GM23338 (cell line): ENCODE results near the gene MRPS26. TPM values are rescaled to one million over a fixed set of nuclear protein-coding genes. Genes with fewer than 3 reads are reported as not detected.
"Not testable (repeated sequence)": the region's sequence is repeated elsewhere in the genome, so short reads cannot be mapped to it uniquely, and the experiment has no call there.

ENCODE experiments used
- ATAC-seq: fragments of 200-7000 bp; cut with Tn5 transposase; 3 replicates; pipeline ENCODE4 v1.9.1; 2020
- DNase-seq: peaks from one replicate; pipeline ENCODE4 v3.0.0-alpha.2; 2015; ENCODE audit warnings: low spot score
- H2AFZ ChIP-seq: fragments of 200-600 bp; sonication (generic); 2 replicates; pipeline ENCODE4 v1.8.0; 2016; ENCODE audit warnings: antibody characterized with exemption, mild to moderate bottlenecking, moderate library complexity
- H3F3A ChIP-seq: fragments of 200-600 bp; sonication (generic); replicated peaks from 2 replicates; pipeline ENCODE4 v1.8.0; 2017; ENCODE audit warnings: antibody characterized with exemption, mixed run types, low read depth
- H3K27ac ChIP-seq: fragments of 200-600 bp; sonication (generic); 2 replicates; pipeline ENCODE4 v1.6.1; 2016; ENCODE audit warnings: low read depth
- H3K27me3 ChIP-seq: fragments of 200-600 bp; sonication (generic); 2 replicates; pipeline ENCODE4 v1.8.0; 2016; ENCODE audit warnings: mild to moderate bottlenecking, mixed run types, moderate library complexity; ENCODE audit not compliant: insufficient read depth
- H3K36me3 ChIP-seq: fragments of 200-600 bp; sonication (generic); 2 replicates; pipeline ENCODE4 v1.8.0; 2016; ENCODE audit warnings: mild to moderate bottlenecking; ENCODE audit not compliant: insufficient read depth
- H3K4me1 ChIP-seq: fragments of 200-600 bp; sonication (generic); 2 replicates; pipeline ENCODE4 v1.8.0; 2016; ENCODE audit warnings: mild to moderate bottlenecking, moderate library complexity; ENCODE audit not compliant: insufficient read depth
- H3K4me2 ChIP-seq: fragments of 200-600 bp; sonication (generic); 2 replicates; pipeline ENCODE4 v1.7.1; 2017; ENCODE audit warnings: mixed run types
- H3K4me3 ChIP-seq: fragments of 200-600 bp; sonication (generic); 2 replicates; pipeline ENCODE4 v1.6.1; 2016; ENCODE audit warnings: mixed run types
- H3K79me2 ChIP-seq: fragments of 200-600 bp; sonication (generic); replicated peaks from 2 replicates; pipeline ENCODE4 v1.8.0; 2017; ENCODE audit warnings: mild to moderate bottlenecking; ENCODE audit not compliant: insufficient read depth
- H3K9me2 ChIP-seq: fragments of 200-600 bp; sonication (generic); 2 replicates; pipeline ENCODE4 v1.8.0; 2017; ENCODE audit not compliant: insufficient read depth
- H4K20me1 ChIP-seq: fragments of 200-600 bp; sonication (generic); replicated peaks from 2 replicates; pipeline ENCODE4 v1.8.0; 2017; ENCODE audit warnings: mild to moderate bottlenecking; ENCODE audit not compliant: insufficient read depth
- H3K27ac Mint-ChIP-seq: 2 replicates; pipeline ENCODE4 v1.8.0; 2020; ENCODE audit warnings: inconsistent platforms, mild to moderate bottlenecking, moderate library complexity, mixed read lengths
- H3K27me3 Mint-ChIP-seq: 3 replicates; pipeline ENCODE4 v1.8.0; 2022; ENCODE audit warnings: low read depth, mild to moderate bottlenecking, moderate library complexity, mixed read lengths, inconsistent platforms; ENCODE audit not compliant: insufficient read depth, poor library complexity
- H3K36me3 Mint-ChIP-seq: 3 replicates; pipeline ENCODE4 v1.8.0; 2021; ENCODE audit warnings: low read depth, mild to moderate bottlenecking, inconsistent platforms, moderate library complexity, mixed read lengths
- H3K4me1 Mint-ChIP-seq: 3 replicates; pipeline ENCODE4 v1.8.0; 2020; ENCODE audit warnings: mild to moderate bottlenecking, inconsistent platforms, mixed read lengths
- H3K4me3 Mint-ChIP-seq: 3 replicates; pipeline ENCODE4 v1.8.0; 2021; ENCODE audit warnings: moderate library complexity, mild to moderate bottlenecking, inconsistent platforms, mixed read lengths
- H3K9me3 Mint-ChIP-seq: 3 replicates; pipeline ENCODE4 v1.8.0; 2020; ENCODE audit warnings: moderate library complexity, mild to moderate bottlenecking, inconsistent platforms, mixed read lengths
- EZH2 ChIP-seq: fragments of 200-600 bp; sonication (generic); IDR thresholded peaks from one replicate; pipeline ENCODE4 v1.8.0; 2017; ENCODE audit warnings: antibody characterized with exemption, mild to moderate bottlenecking, low read depth; ENCODE audit not compliant: unreplicated experiment
- EZH2phosphoT487 ChIP-seq: fragments of 200-600 bp; sonication (generic); IDR thresholded peaks from one replicate; pipeline ENCODE4 v1.8.1; 2018; ENCODE audit warnings: antibody characterized with exemption; ENCODE audit not compliant: unreplicated experiment
- JUNB ChIP-seq: IDR thresholded peaks from one replicate; pipeline ENCODE4 v1.6.1; 2016; ENCODE audit warnings: antibody characterized with exemption; ENCODE audit not compliant: unreplicated experiment
- NANOG ChIP-seq: IDR thresholded peaks from 2 replicates; pipeline ENCODE4 v1.6.1; 2016; ENCODE audit warnings: antibody characterized with exemption, borderline replicate concordance
- POLR2AphosphoS5 ChIP-seq: IDR thresholded peaks from 2 replicates; pipeline ENCODE4 v1.6.1; 2016; ENCODE audit warnings: antibody characterized with exemption, low read depth
- ZNF331 ChIP-seq: fragments of 250-450 bp; sonication (Bioruptor Pico); IDR thresholded peaks from 2 replicates; pipeline ENCODE4 v1.5.0; 2020; ENCODE audit warnings: low read depth, mild to moderate bottlenecking, moderate library complexity
- polyA plus RNA-seq: library from polyadenylated mRNA; unstranded; fragments of >200 nt; fragmentation: Nextera tagmentation; extraction: Ambion mirVana; gene quantifications from 2 replicates; pipeline ENCODE4 v1.2.1, GENCODE V29; 2016
- total RNA-seq: library from RNA; depleted of rRNA; stranded (reverse); fragments of >200 nt; shearing (Covaris generic); gene quantifications from 2 replicates; pipeline ENCODE4 v1.2.3, GENCODE V29; 2014
- TF ChIP-seq, protein P1 (sequence below): fragments of 250-450 bp; sonication (Bioruptor Pico); IDR thresholded peaks from 2 replicates; pipeline ENCODE4 v1.5.0; 2020; ENCODE audit warnings: mild to moderate bottlenecking, moderate library complexity
- TF ChIP-seq, protein P2 (sequence below): IDR thresholded peaks from 2 replicates; pipeline ENCODE4 v1.6.1; 2016; ENCODE audit warnings: antibody characterized with exemption

Gene MRPS26
- total and polyA plus RNA-seq, 2 experiments from 2014 or later, result 105 to 154 TPM

DNA sequence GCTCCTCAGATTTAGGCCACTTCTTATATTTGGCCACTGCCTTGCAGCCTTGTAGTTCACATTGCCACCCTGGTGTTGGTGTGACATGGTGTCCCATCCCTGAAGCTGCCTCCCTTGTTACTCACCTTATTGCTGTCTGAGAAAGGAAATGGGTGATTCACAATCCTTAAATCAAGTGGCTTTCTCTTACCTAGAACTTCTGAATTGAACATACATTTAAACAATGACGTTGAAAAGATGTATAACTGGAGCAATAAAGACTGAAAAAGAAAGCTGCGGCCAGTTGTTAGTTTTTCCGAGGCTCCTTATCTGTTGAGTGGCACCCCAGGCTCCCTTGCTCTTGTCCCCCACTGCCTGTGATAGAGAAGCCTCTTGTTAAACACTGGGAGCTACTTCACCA is 31.2 kb upstream of the MRPS26 start (continued):
- TF ChIP-seq, protein P1, sequence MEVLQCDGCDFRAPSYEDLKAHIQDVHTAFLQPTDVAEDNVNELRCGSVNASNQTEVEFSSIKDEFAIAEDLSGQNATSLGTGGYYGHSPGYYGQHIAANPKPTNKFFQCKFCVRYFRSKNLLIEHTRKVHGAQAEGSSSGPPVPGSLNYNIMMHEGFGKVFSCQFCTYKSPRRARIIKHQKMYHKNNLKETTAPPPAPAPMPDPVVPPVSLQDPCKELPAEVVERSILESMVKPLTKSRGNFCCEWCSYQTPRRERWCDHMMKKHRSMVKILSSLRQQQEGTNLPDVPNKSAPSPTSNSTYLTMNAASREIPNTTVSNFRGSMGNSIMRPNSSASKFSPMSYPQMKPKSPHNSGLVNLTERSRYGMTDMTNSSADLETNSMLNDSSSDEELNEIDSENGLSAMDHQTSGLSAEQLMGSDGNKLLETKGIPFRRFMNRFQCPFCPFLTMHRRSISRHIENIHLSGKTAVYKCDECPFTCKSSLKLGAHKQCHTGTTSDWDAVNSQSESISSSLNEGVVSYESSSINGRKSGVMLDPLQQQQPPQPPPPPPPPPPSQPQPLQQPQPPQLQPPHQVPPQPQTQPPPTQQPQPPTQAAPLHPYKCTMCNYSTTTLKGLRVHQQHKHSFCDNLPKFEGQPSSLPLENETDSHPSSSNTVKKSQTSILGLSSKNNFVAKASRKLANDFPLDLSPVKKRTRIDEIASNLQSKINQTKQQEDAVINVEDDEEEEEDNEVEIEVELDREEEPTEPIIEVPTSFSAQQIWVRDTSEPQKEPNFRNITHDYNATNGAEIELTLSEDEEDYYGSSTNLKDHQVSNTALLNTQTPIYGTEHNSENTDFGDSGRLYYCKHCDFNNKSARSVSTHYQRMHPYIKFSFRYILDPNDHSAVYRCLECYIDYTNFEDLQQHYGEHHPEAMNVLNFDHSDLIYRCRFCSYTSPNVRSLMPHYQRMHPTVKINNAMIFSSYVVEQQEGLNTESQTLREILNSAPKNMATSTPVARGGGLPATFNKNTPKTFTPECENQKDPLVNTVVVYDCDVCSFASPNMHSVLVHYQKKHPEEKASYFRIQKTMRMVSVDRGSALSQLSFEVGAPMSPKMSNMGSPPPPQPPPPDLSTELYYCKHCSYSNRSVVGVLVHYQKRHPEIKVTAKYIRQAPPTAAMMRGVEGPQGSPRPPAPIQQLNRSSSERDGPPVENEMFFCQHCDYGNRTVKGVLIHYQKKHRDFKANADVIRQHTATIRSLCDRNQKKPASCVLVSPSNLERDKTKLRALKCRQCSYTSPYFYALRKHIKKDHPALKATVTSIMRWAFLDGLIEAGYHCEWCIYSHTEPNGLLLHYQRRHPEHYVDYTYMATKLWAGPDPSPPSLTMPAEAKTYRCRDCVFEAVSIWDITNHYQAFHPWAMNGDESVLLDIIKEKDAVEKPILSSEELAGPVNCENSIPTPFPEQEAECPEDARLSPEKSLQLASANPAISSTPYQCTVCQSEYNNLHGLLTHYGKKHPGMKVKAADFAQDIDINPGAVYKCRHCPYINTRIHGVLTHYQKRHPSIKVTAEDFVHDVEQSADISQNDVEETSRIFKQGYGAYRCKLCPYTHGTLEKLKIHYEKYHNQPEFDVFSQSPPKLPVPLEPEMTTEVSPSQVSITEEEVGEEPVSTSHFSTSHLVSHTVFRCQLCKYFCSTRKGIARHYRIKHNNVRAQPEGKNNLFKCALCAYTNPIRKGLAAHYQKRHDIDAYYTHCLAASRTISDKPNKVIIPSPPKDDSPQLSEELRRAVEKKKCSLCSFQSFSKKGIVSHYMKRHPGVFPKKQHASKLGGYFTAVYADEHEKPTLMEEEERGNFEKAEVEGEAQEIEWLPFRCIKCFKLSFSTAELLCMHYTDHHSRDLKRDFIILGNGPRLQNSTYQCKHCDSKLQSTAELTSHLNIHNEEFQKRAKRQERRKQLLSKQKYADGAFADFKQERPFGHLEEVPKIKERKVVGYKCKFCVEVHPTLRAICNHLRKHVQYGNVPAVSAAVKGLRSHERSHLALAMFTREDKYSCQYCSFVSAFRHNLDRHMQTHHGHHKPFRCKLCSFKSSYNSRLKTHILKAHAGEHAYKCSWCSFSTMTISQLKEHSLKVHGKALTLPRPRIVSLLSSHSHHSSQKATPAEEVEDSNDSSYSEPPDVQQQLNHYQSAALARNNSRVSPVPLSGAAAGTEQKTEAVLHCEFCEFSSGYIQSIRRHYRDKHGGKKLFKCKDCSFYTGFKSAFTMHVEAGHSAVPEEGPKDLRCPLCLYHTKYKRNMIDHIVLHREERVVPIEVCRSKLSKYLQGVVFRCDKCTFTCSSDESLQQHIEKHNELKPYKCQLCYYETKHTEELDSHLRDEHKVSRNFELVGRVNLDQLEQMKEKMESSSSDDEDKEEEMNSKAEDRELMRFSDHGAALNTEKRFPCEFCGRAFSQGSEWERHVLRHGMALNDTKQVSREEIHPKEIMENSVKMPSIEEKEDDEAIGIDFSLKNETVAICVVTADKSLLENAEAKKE, result no peak
- TF ChIP-seq NANOG (no peak), ZNF331 (CRISPR knock-in tag) (no peak), JUNB (no peak), POLR2AphosphoS5 (no peak), EZH2 (no peak), EZH2phosphoT487 (no peak)
- TF ChIP-seq, protein P2, sequence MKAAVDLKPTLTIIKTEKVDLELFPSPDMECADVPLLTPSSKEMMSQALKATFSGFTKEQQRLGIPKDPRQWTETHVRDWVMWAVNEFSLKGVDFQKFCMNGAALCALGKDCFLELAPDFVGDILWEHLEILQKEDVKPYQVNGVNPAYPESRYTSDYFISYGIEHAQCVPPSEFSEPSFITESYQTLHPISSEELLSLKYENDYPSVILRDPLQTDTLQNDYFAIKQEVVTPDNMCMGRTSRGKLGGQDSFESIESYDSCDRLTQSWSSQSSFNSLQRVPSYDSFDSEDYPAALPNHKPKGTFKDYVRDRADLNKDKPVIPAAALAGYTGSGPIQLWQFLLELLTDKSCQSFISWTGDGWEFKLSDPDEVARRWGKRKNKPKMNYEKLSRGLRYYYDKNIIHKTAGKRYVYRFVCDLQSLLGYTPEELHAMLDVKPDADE, result no peak

DNA sequence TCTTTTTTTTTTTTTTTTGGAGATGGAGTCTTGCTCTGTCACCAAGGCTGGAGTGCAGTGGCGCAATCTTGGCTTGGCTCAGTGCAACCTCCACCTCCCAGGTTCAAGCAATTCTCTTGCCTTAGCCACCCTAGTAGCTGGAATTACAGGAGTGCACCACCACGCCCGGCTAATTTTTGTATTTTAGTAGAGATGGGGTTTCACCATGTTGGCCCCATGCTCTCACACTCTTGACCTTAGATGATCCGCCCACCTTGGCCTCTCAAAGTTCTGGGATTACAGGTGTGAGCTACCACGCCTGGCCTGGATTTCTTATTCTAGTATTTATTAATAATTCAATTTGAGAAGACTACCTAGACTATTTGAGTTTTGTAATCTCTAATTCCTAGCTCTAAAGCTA is 30.6 kb upstream of the MRPS26 start:
- H3K9me2 ChIP-seq, H4K20me1 ChIP-seq, H3F3A ChIP-seq, H3K4me3 ChIP-seq, H3K79me2 ChIP-seq, ATAC-seq, H3K4me1 ChIP-seq, H3K36me3 ChIP-seq, H3K27me3 Mint-ChIP-seq, H2AFZ ChIP-seq, H3K4me2 ChIP-seq, H3K4me1 Mint-ChIP-seq, H3K27ac Mint-ChIP-seq, DNase-seq, H3K4me3 Mint-ChIP-seq, H3K27me3 ChIP-seq, H3K27ac ChIP-seq: not testable (repeated sequence)
- H3K36me3 Mint-ChIP-seq, result peaks cover 40% of the 10 kb centered on the region
- H3K9me3 Mint-ChIP-seq, result peaks cover 15% of the 10 kb centered on the region
